ENCODE results near the gene GTF3C4. TPM values are rescaled to one million over a fixed set of nuclear protein-coding genes. Genes with fewer than 3 reads are reported as not detected.

Gene GTF3C4
- polyA plus RNA-seq, 1 of the 3 experiments (the other 2 are of a cell fraction): 2.8 TPM

DNA sequence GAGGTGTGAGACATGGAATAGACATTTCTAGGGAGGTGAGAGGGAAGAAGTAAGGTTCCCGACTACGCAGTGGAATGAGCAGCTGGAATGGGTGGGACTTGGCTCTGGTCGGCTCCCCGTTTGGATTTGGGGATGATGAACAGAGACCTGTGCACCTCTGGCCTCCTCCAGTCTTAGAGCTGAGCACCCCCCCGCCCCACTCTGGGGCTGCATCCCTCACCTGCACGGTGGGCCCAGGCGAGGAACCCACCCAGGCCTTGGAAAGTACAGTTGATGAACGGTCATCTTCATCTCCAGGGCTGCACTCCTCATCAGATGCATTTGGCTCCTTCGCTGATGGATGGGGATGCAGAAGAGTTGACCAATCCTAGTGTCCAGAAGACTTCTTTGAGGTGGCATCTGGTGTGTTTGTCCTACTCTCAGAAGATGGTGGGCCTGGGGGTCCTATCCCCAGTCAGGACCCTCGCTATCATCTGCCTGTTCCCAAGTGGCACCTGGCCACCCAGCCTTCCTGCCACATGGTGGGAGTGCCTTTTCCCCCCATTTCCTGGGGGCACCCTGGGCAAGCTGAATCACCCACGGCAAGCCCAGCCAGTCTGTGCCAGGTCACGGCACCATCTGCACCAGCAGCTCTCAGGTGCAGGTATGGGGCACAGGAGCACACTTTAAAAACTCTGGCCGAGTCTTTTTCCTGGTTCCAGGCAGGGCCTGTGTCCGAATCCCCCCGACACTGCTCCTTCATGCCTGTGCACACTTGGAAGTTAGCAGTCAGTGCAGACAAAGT, 70.5 kb downstream of the GTF3C4 start:
- POLR2A ChIA-PET: no interaction called here
- TF ChIP-seq, protein P1, sequence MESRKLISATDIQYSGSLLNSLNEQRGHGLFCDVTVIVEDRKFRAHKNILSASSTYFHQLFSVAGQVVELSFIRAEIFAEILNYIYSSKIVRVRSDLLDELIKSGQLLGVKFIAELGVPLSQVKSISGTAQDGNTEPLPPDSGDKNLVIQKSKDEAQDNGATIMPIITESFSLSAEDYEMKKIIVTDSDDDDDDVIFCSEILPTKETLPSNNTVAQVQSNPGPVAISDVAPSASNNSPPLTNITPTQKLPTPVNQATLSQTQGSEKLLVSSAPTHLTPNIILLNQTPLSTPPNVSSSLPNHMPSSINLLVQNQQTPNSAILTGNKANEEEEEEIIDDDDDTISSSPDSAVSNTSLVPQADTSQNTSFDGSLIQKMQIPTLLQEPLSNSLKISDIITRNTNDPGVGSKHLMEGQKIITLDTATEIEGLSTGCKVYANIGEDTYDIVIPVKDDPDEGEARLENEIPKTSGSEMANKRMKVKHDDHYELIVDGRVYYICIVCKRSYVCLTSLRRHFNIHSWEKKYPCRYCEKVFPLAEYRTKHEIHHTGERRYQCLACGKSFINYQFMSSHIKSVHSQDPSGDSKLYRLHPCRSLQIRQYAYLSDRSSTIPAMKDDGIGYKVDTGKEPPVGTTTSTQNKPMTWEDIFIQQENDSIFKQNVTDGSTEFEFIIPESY (IDR thresholded peaks at IDR 0.05; ENCODE audit: borderline replicate concordance, low read depth): no peak
- TF ChIP-seq, protein P2, sequence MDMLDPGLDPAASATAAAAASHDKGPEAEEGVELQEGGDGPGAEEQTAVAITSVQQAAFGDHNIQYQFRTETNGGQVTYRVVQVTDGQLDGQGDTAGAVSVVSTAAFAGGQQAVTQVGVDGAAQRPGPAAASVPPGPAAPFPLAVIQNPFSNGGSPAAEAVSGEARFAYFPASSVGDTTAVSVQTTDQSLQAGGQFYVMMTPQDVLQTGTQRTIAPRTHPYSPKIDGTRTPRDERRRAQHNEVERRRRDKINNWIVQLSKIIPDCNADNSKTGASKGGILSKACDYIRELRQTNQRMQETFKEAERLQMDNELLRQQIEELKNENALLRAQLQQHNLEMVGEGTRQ (IDR thresholded peaks at IDR 0.05; ENCODE audit: borderline replicate concordance, low read depth, low read length): no peak
- no peak for TF ChIP-seq SMC3 (IDR thresholded peaks at IDR 0.05; ENCODE audit: low read depth, low read length)
- TF ChIP-seq, protein P3, sequence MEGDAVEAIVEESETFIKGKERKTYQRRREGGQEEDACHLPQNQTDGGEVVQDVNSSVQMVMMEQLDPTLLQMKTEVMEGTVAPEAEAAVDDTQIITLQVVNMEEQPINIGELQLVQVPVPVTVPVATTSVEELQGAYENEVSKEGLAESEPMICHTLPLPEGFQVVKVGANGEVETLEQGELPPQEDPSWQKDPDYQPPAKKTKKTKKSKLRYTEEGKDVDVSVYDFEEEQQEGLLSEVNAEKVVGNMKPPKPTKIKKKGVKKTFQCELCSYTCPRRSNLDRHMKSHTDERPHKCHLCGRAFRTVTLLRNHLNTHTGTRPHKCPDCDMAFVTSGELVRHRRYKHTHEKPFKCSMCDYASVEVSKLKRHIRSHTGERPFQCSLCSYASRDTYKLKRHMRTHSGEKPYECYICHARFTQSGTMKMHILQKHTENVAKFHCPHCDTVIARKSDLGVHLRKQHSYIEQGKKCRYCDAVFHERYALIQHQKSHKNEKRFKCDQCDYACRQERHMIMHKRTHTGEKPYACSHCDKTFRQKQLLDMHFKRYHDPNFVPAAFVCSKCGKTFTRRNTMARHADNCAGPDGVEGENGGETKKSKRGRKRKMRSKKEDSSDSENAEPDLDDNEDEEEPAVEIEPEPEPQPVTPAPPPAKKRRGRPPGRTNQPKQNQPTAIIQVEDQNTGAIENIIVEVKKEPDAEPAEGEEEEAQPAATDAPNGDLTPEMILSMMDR (IDR thresholded peaks at IDR 0.05): no peak
- TF ChIP-seq SIN3A (IDR thresholded peaks at IDR 0.05; ENCODE audit: borderline replicate concordance, low read depth, low read length): no peak
- TF ChIP-seq, protein P4, sequence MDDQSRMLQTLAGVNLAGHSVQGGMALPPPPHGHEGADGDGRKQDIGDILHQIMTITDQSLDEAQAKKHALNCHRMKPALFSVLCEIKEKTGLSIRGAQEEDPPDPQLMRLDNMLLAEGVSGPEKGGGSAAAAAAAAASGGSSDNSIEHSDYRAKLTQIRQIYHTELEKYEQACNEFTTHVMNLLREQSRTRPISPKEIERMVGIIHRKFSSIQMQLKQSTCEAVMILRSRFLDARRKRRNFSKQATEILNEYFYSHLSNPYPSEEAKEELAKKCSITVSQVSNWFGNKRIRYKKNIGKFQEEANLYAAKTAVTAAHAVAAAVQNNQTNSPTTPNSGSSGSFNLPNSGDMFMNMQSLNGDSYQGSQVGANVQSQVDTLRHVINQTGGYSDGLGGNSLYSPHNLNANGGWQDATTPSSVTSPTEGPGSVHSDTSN (IDR thresholded peaks at IDR 0.05): no peak
- no peak for TF ChIP-seq RAD21 (IDR thresholded peaks at IDR 0.05; ENCODE audit: low read length)
- no peak for TF ChIP-seq CHD2 (IDR thresholded peaks at IDR 0.05; ENCODE audit: low read length, partially characterized antibody)
- TF ChIP-seq TAF1 (IDR thresholded peaks at IDR 0.05; ENCODE audit: borderline replicate concordance, low read depth, low read length): no peak
- no peak for TF ChIP-seq FOSL2 (IDR thresholded peaks at IDR 0.05; ENCODE audit: borderline replicate concordance, low read depth)
- TF ChIP-seq ELF1 (IDR thresholded peaks at IDR 0.05): no peak
- TF ChIP-seq, protein P5, sequence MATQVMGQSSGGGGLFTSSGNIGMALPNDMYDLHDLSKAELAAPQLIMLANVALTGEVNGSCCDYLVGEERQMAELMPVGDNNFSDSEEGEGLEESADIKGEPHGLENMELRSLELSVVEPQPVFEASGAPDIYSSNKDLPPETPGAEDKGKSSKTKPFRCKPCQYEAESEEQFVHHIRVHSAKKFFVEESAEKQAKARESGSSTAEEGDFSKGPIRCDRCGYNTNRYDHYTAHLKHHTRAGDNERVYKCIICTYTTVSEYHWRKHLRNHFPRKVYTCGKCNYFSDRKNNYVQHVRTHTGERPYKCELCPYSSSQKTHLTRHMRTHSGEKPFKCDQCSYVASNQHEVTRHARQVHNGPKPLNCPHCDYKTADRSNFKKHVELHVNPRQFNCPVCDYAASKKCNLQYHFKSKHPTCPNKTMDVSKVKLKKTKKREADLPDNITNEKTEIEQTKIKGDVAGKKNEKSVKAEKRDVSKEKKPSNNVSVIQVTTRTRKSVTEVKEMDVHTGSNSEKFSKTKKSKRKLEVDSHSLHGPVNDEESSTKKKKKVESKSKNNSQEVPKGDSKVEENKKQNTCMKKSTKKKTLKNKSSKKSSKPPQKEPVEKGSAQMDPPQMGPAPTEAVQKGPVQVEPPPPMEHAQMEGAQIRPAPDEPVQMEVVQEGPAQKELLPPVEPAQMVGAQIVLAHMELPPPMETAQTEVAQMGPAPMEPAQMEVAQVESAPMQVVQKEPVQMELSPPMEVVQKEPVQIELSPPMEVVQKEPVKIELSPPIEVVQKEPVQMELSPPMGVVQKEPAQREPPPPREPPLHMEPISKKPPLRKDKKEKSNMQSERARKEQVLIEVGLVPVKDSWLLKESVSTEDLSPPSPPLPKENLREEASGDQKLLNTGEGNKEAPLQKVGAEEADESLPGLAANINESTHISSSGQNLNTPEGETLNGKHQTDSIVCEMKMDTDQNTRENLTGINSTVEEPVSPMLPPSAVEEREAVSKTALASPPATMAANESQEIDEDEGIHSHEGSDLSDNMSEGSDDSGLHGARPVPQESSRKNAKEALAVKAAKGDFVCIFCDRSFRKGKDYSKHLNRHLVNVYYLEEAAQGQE (IDR thresholded peaks at IDR 0.05; ENCODE audit: low read depth, low read length): no peak
- TF ChIP-seq FOXM1 (IDR thresholded peaks at IDR 0.05; ENCODE audit: low read depth): no peak
- TF ChIP-seq POLR2AphosphoS5 (IDR thresholded peaks at IDR 0.05; ENCODE audit: low read depth, low read length): no peak
- TF ChIP-seq GABPA (IDR thresholded peaks at IDR 0.05; ENCODE audit: low read depth): no peak
- TF ChIP-seq JUND (IDR thresholded peaks at IDR 0.05): no peak
- no peak for TF ChIP-seq GATA2 (CRISPR knock-in tag; IDR thresholded peaks at IDR 0.05)
- TF ChIP-seq, protein P6, sequence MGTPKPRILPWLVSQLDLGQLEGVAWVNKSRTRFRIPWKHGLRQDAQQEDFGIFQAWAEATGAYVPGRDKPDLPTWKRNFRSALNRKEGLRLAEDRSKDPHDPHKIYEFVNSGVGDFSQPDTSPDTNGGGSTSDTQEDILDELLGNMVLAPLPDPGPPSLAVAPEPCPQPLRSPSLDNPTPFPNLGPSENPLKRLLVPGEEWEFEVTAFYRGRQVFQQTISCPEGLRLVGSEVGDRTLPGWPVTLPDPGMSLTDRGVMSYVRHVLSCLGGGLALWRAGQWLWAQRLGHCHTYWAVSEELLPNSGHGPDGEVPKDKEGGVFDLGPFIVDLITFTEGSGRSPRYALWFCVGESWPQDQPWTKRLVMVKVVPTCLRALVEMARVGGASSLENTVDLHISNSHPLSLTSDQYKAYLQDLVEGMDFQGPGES (IDR thresholded peaks at IDR 0.05; ENCODE audit: low read depth, low read length): no peak
- no peaks in the 10 kb centered on the region for H4K20me1 ChIP-seq (ENCODE audit: insufficient read depth)
- no peaks in the 10 kb centered on the region for H3K9me2 ChIP-seq
- no peak for DNase-seq
- H3K4me2 ChIP-seq: no peak overlapping the region
- H3F3A ChIP-seq (replicated peaks; ENCODE audit: insufficient read depth): no peaks in the 10 kb centered on the region
- no peaks in the 10 kb centered on the region; the same call in 1 of the 2 replicates for H3K27me3 ChIP-seq (ENCODE audit: insufficient read depth)
- H3K9ac ChIP-seq: no peak overlapping the region
- WGBS (ENCODE audit: low lambda C conversion rate): 69% methylated on average over 9 of the region's 15 CpGs
- H3K4me3 ChIP-seq (ENCODE audit: low read depth in 2 of 2, low read length in 1 of 2): no peak overlapping the region
- H2AFZ ChIP-seq (ENCODE audit: low read depth): no peak overlapping the region
- H3K27ac ChIP-seq (ENCODE audit: low read depth in 2 of 2, low read length in 1 of 2): no peak overlapping the region
- no peaks in the 10 kb centered on the region for H3K9me3 ChIP-seq
- CTCF ChIA-PET: interaction anchor here (0.9 kb wide), 1 partner anchor 416 kb away, joined by 3 read pairs; no protein-coding TSS in a partner anchor
- H3K36me3 ChIP-seq (replicated peaks in 1 of 2; ENCODE audit: control insufficient read depth in 1 of 2, insufficient read depth in 2 of 2, low read length in 1 of 2): no peaks in the 10 kb centered on the region
- H3K4me1 ChIP-seq (ENCODE audit: control insufficient read depth in 1 of 2, insufficient read depth in 2 of 2, low read depth in 1 of 2, low read length in 1 of 2): peaks cover 0 to 7% of the 10 kb centered on the region in 2 experiments; a peak in 1 of 4 replicates
- H3K79me2 ChIP-seq (ENCODE audit: insufficient read depth): no peaks in the 10 kb centered on the region
